ENCODE results near the gene CIC.
A peak's percentile ranks its signal among the peaks of the same experiment; 100 is the strongest.

The CIC gene

DNA sequence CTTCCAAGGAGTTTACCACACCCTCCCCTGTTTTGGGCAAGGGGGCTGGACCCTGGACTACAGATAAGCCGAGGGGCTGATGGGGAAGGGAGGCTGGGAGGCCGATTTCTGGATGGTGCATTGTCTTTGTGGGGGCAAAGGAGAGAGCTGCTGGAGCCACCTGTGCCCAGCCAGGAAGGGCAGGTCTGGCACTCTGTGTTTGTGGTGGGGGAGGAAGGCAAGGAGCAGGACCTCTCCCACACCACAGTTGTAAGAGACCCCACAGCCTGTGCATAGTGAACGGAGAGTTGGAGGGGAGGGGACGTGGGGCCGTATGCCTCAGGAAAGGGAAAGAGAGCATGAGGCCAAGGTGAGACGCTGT lies 16.9 kb downstream of the CIC start:
- DNase-seq (ENCODE audit: insufficient read length, low spot score) (no peak), FAIRE-seq (no peak)

DNA sequence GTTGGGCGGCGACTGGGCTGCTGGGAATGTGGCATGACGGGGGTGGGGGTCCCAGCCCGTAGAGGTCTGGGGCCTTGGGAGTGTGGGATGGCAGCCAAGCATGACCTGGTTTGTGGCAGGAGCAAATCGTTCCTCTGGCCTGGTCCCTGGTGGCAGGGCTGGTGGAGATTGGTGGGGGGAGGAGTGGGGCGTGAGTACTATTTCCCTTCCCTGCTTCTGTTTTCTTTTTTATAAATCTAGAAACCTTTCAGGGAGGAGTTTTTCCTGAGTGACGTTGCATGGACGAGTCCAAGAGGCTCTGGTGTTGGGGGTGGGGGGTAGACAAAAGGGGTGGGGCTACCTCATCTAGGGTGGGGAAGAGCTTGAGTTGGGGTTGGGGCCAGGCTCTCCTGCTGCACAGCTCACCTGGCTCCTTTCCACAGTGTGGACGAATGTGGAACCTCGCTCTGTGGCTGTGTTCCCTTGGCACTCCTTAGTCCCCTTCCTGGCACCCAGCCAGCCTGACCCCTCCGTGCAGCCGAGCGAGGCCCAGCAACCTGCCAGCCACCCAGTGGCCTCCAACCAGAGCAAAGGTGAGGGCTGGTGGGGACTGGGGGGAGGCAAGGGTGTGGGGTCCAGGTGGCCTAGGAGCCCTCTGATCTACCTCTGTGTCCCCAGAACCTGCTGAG lies 17.4 kb downstream of the CIC start:
- FAIRE-seq = no peak
- DNase-seq (ENCODE audit: insufficient read length, low spot score) = no peak

DNA sequence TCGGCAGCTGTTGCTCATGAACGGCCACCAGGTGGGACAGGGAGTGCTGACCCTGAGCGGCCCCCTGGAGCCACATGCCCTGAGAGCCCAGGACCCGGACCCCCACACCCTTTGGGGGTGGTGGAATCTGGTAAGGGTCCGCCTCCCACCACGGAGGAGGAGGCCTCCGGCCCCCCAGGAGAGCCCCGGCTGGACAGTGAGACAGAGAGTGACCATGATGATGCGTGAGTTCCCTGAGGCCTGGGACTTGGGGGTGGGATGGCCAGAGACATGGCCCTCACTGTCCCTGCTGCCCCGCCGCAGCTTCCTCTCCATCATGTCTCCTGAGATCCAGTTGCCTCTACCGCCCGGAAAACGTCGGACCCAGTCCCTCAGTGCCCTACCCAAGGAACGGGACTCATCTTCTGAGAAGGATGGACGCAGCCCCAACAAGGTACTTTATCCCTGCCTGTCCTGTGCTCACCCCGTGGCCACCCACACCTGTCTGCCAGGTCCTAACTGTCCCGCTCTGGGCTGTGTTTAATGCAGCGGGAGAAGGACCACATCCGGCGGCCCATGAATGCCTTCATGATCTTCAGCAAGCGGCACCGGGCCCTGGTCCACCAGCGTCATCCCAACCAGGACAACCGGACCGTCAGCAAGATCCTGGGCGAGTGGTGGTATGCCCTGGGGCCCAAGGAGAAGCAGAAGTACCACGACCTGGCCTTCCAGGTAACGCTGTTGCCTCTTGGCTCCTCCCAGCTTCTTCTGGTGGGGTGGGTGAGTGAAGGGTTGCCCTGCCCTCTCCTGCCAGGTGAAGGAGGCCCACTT lies 18.2 kb downstream of the CIC start:
- DNase-seq (ENCODE audit: insufficient read length, low spot score) = no peak
- FAIRE-seq = no peak

DNA sequence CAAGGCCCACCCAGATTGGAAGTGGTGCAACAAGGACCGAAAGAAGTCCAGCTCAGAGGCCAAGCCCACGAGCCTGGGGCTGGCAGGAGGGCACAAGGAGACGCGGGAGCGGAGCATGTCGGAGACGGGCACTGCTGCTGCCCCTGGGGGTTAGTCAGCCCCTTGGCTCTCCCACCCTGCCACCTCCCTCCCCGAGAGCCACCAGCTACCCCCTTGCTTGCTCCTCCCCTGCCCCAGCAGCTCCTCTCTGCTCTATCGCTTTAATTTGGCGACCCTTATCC lies 18.7 kb downstream of the CIC start:
- FAIRE-seq = no peak

DNA sequence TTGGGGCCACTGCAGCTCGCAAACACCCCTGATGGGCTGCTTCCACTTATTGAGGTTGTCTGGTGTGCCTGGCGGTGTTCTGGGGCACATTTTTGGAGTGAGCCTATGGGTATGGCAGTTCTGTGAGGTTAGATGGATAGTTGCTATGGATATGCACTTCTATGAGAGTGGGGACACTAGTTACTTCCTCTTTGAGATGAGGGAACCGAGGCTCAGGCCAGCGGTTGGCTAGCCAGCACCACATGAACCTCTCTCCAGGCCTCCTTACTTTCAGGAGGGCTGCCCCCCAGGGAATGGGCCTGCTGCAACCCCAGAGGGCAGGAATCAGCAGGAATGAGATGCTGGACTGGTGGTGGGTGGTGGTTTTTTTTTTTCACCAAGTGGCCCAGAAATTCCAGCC lies 19.3 kb downstream of the CIC start:
- FAIRE-seq (no peak), DNase-seq (ENCODE audit: insufficient read length, low spot score) (no peak)

More for the DNA sequence above, 18.7 kb downstream of the CIC start:
- no peak for DNase-seq (ENCODE audit: insufficient read length, low spot score)

DNA sequence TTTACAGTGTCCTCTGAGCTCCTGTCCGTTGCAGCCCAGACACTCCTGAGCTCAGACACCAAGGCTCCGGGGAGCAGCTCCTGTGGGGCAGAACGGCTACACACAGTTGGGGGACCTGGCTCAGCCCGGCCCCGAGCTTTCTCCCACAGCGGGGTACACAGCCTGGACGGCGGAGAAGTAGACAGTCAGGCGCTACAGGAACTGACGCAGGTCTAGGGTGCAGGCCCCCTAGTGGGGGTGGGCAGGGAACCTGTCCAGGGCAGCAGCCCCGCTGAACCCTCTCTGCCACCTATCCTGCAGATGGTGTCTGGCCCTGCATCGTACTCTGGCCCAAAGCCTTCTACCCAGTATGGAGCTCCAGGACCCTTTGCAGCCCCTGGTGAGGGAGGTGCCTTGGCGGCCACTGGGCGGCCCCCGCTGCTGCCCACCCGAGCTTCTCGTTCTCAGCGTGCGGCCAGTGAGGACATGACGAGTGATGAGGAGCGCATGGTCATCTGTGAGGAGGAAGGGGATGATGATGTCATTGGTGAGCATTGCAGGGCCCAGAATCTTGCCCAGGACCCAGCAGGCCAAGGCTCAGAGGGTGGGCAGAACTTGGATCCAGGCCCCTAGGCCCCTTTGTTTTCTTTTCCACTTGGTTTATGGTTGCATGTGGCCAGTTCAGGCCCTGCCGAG lies 20.0 kb downstream of the CIC start:
- FAIRE-seq = no peak
- no peak for DNase-seq (ENCODE audit: insufficient read length, low spot score)

DNA sequence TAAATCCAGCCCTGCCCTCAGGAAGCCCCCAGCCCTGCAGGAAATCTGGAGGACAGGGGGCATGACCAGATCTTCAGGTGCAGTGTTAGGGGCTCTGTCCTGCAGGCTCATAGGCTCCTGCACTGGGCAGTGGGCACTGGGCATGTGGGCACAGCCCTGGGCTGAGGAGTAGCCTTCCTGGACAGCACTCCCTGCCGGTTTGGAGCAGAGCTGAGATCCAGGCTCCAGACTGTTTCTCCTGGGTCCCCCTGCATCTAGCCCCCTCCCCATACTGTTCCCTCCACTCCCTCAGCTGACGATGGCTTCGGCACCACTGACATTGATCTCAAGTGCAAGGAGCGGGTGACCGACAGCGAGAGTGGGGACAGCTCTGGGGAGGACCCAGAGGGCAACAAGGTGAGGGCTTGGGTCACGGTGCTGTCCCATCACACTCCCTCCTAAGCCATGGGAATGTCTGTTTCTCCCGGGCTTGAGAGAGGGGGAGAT lies 20.5 kb downstream of the CIC start:
- FAIRE-seq (no peak), DNase-seq (ENCODE audit: insufficient read length, low spot score) (no peak)

DNA sequence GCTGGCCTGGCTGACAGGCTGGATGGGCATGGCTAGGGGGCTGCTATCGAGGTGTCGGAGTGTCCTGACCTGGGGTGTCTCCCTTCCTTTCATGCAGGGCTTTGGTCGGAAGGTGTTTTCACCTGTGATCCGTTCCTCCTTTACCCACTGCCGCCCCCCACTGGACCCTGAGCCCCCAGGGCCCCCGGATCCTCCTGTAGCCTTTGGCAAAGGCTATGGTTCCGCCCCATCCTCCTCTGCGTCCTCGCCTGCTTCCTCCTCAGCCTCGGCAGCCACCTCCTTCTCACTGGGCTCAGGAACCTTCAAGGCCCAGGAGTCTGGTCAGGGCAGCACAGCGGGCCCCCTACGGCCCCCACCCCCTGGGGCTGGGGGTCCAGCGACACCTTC lies 21.1 kb downstream of the CIC start:
- no peak for FAIRE-seq
- no peak for DNase-seq (ENCODE audit: insufficient read length, low spot score)

DNA sequence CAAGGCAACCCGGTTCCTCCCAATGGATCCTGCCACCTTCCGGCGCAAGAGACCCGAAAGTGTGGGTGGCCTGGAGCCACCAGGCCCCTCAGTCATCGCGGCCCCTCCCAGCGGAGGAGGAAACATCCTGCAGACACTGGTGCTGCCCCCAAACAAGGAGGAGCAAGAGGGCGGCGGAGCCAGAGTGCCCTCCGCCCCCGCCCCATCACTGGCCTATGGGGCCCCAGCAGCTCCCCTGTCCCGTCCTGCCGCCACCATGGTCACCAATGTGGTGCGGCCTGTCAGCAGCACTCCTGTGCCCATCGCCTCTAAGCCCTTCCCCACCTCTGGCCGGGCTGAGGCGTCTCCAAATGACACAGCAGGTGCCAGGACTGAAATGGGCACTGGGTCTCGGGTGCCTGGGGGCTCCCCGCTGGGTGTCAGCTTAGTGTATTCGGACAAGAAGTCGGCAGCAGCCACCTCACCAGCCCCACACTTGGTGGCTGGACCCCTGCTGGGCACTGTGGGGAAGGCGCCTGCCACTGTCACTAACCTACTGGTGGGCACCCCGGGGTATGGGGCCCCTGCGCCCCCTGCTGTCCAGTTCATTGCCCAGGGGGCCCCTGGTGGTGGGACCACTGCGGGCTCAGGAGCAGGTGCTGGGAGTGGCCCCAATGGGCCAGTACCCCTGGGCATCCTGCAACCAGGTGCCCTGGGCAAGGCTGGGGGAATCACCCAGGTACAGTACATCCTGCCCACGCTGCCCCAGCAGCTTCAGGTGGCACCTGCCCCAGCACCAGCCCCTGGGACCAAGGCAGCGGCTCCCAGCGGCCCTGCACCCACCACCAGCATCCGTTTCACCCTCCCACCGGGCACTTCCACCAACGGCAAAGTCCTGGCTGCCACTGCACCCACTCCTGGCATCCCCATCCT lies 21.7 kb downstream of the CIC start:
- FAIRE-seq (no peak), DNase-seq (ENCODE audit: insufficient read length, low spot score) (no peak)

DNA sequence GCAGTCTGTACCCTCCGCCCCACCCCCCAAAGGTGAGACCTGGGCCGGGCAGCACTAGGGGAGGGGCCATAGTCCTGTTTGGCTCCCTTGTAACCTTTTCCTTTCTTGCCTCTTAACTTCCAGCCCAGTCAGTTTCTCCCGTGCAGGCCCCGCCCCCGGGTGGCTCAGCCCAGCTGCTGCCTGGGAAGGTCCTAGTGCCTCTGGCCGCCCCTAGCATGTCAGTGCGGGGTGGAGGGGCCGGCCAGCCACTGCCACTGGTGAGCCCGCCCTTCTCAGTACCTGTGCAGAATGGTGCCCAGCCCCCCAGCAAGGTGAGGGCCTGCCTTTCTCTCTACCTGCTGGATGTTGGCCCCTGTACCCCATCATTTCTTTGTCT lies 22.4 kb downstream of the CIC start:
- FAIRE-seq (no peak), DNase-seq (ENCODE audit: insufficient read length, low spot score) (no peak)

DNA sequence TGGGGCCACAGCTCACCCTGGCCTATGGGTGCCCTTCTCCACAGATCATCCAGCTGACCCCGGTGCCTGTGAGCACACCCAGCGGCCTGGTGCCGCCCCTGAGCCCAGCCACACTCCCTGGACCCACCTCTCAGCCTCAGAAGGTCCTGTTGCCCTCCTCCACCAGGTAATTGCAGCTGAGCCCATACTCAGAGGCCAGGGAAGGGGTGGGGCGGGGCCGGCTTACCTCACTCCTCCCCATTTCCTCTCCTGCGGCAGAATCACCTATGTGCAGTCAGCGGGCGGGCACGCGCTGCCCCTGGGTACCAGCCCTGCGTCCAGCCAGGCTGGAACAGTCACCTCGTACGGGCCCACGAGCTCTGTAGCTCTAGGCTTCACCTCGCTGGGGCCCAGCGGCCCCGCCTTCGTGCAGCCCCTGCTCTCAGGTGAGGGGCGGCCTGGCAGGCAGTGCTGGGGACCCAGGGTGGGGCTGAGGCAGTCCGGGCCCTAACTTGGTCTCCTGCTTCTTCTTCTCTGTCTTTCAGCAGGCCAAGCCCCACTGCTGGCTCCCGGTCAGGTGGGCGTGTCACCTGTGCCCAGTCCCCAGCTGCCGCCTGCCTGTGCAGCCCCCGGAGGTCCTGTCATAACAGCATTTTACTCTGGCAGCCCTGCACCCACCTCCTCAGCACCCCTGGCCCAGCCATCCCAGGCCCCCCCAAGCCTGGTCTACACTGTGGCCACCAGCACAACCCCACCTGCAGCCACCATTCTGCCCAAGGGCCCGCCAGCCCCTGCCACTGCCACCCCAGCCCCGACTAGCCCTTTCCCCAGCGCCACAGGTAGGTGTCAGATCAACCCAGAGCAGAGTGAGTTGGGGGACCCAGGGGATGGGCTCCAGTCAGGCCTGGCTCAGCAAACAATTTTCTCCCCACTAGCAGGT lies 23.2 kb downstream of the CIC start:
- DNase-seq (ENCODE audit: insufficient read length, low spot score) (no peak), FAIRE-seq (no peak)

DNA sequence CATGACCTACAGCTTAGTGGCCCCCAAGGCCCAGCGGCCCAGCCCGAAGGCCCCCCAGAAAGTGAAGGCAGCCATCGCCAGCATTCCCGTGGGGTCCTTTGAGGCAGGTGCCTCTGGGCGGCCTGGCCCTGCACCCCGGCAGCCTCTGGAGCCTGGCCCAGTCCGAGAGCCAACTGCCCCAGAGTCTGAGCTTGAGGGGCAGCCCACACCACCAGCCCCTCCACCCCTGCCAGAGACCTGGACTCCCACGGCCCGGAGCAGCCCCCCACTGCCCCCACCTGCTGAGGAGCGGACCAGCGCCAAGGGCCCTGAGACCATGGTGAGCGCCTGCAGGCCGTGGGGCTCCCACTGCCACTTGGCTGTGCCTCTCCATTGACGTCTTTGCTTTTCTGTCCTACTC lies 23.9 kb downstream of the CIC start:
- FAIRE-seq (no peak), DNase-seq (ENCODE audit: insufficient read length, low spot score) (no peak)

DNA sequence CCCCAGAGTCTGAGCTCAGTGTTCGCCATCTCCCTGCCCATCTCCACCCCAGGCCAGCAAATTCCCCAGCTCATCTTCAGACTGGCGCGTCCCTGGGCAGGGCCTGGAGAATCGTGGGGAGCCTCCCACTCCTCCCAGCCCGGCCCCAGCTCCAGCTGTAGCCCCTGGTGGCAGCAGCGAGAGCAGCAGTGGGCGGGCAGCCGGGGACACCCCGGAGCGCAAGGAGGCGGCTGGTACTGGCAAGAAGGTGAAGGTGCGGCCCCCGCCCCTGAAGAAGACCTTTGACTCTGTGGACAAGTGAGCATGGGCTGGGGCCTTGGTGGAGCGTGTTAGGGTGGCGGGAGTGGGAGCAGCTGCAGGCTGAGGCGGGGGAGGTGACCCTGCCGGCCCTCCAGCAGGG lies 24.5 kb downstream of the CIC start:
- DNase-seq (ENCODE audit: insufficient read length, low spot score) (no peak), FAIRE-seq (no peak)

DNA sequence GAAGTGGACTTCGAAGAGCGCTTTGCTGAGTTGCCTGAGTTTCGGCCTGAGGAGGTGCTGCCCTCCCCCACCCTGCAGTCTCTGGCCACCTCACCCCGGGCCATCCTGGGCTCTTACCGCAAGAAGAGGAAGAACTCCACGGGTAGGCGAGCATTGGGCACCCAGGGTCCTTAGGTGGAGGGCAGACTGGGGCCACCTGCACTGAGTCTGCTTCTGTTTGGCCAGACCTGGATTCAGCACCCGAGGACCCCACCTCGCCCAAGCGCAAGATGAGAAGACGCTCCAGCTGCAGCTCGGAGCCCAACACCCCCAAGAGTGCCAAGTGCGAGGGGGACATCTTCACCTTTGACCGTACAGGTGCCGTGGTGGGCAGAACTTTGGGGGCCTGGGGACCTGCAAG lies 24.9 kb downstream of the CIC start:
- FAIRE-seq = no peak
- DNase-seq (ENCODE audit: insufficient read length, low spot score) = no peak

DNA sequence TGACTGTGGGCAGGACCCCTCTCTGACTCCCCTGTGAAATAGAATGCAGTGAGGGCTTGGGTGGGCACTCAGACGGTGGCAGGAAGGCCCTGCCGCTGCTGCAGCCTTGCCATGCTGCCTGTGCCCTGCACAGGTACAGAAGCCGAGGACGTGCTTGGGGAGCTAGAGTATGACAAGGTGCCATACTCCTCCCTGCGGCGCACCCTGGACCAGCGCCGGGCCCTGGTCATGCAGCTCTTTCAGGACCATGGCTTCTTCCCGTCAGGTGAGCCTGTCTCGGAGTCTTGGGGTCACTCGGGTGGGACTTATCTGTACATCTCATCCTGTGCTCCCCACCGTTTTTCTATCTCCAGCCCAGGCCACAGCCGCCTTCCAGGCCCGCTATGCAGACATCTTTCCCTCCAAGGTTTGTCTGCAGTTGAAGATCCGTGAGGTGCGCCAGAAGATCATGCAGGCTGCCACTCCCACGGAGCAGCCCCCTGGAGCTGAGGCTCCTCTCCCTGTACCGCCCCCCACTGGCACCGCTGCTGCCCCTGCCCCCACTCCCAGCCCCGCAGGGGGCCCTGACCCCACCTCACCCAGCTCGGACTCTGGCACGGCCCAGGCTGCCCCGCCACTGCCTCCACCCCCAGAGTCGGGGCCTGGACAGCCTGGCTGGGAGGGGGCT lies 25.6 kb downstream of the CIC start:
- FAIRE-seq (no peak), DNase-seq (ENCODE audit: insufficient read length, low spot score) (no peak)

DNA sequence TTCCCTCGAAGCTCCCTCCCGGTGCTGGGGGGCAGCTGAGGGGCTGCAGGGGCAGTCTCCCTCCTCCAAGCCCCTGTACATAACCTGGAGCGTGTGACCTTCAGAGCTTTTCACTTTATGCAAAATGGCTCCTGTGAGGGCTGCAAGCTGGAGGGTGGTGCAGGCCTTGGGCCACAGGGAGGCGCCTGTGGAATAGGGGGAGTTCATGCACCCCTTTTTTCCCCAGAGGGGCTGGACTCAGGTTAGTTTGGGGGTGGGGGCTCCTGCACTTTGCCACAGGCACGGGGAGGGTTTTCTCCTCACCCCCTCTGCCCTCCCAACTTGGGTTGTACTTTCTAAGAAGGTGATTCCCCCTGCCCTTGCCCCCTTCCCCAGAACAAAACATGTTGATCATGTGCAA lies 26.3 kb downstream of the CIC start:
- FAIRE-seq (no peak), DNase-seq (ENCODE audit: insufficient read length, low spot score) (no peak)

DNA sequence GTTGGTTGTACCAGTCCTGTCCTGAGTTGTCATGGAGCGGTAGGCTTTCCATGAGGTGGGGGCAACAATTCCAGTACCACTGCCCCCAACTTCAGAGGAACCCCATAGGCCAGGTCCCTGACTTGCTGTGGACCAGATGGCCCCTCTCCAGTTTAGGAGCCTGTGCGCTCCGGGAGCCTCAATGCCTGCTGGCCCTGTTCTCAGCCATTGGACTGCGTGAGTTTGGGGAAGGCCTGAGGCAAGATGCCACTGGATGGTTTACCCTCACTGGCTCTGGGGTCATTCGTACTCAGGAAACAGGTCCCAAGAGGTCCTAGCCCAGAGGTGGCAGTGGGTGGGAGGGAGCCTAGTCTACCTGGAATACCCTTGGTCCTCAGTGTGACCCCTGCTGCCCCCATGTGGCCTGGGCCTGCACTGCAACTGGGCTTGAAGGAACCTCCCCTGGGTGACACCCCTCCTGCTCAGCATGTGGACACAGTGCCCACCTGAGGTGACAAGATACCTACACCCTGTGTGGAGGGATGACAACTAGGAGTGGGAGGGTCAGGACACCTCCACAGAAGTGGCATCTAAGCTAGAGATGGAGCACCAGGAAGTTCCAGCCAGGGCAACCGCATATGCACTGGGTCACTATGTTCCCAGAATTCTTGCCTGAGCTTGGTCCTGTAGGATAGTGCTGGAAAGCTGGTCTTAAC lies 26.9 kb downstream of the CIC start:
- FAIRE-seq (peak; percentile 98), DNase-seq (ENCODE audit: insufficient read length, low spot score) (peak; percentile 74)

DNA sequence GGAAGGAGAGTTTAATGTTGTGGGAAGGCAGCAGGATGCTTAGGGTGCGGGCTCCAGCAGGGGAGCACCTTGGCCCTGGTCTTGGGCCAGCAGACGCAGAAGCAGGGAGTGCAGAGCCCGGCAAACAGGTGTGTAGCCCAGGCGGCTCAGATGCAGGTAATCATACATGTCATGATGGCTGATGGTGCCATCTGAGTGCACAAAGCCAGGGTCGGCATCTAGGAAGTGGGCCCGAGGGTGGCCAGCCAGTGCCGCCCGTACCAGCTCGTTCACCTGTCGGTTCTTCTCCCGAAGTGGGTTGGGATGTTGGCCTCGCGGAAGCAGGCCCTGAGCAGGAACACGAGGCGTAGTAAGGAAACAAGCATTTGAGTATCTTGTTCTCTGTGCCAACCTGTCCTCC lies 28.0 kb downstream of the CIC start:
- FAIRE-seq = no peak
- no peak for DNase-seq (ENCODE audit: insufficient read length, low spot score)

DNA sequence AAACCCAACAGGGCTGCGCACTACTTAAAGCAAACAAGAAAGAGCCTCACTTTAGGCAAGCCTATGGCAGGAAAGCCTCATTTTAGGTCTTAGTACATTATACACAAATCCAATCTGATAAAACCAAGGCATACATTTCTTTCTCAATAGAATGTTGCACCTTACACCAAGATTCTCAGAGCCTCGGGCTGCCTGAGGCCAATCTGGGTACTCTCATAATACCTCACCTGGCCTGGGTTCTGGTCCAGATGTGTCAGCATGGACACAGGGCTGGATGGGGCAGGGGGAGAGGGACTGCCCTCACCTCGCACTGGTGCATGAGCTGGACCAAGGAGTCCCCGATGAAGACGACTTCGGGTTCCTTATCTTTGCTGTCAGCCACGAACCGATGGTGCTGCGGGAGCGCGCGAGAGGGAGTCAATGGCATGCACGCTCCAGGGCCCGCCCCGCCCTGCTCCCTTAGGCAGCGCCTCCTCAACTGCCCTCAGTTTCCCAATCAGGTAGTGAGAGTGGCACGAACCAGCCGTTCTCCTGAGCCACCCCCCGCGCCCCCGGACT lies 32.7 kb downstream of the CIC start, which contains the start of gene PRR19:
PRR19 (plus strand) TSS at position 487 of the 558 bp plus-strand sequence. CDS start 7,453 bp downstream, outside the sequence.
- FAIRE-seq (no peak), DNase-seq (ENCODE audit: insufficient read length, low spot score) (no peak)
